Neural crest cell (in vitro differentiated cells): ENCODE results near the gene LAT. TPM values are rescaled to one million over a fixed set of nuclear protein-coding genes. Genes with fewer than 3 reads are reported as not detected.
A peak's percentile ranks its signal among the peaks of the same experiment; 100 is the strongest.

ENCODE experiments used
- DNase-seq: peaks from one replicate; pipeline ENCODE4 v3.0.0; 2021; ENCODE audit warnings: low read depth, mixed read lengths, low spot score
- H3K27ac Mint-ChIP-seq: one replicate; pipeline ENCODE4 v1.8.0; 2021; ENCODE audit warnings: mild to moderate bottlenecking, mixed read lengths; ENCODE audit not compliant: unreplicated experiment
- H3K27me3 Mint-ChIP-seq: 2 replicates; pipeline ENCODE4 v1.8.0; 2021; ENCODE audit warnings: low read depth, mild to moderate bottlenecking, mixed read lengths
- H3K36me3 Mint-ChIP-seq: 2 replicates; pipeline ENCODE4 v1.8.0; 2021; ENCODE audit warnings: low read depth, mild to moderate bottlenecking, mixed read lengths
- H3K4me1 Mint-ChIP-seq: 2 replicates; pipeline ENCODE4 v1.8.0; 2021; ENCODE audit warnings: mixed read lengths
- H3K4me3 Mint-ChIP-seq: one replicate; pipeline ENCODE4 v1.8.0; 2021; ENCODE audit warnings: mild to moderate bottlenecking, mixed read lengths
- H3K9me3 Mint-ChIP-seq: 2 replicates; pipeline ENCODE4 v1.8.0; 2021; ENCODE audit warnings: mixed read lengths
- CTCF ChIP-seq: fragments of 200-600 bp; sonication (generic); conservative IDR thresholded peaks from 2 replicates; pipeline ENCODE4 v1.5.0; 2021; ENCODE audit warnings: antibody characterized with exemption, mild to moderate bottlenecking
- long read RNA-seq: library from polyadenylated mRNA; unstranded; transcript quantifications from one replicate; pipeline ENCODE4 v2.0.0, GENCODE V29; 2020
- total RNA-seq: library from RNA; stranded (reverse); gene quantifications from 2 replicates; pipeline ENCODE4 v1.2.1, GENCODE V29; 2021

The LAT gene
- total RNA-seq = 4.9 and 6.2 TPM in 2 replicates
- long read RNA-seq = 0 reads

GRCh38 chr16:28984619-28985135 lies at the start of gene LAT:
LAT (plus strand) TSS chr16:28985052; CDS start chr16:28985418, 366 bp downstream.
- Mint-ChIP-seq H3K9me3 (no peaks in the 10 kb centered on the region), H3K36me3 (peaks cover 15% of the 10 kb centered on the region), H3K4me1 (no peaks in the 10 kb centered on the region), H3K27ac (no peak within 1 kb of the TSS), H3K4me3 (no peak within 1 kb of the TSS), H3K27me3 (no peaks in the 10 kb centered on the region)
- no peak for TF ChIP-seq CTCF
- no peak for DNase-seq

- no peak for TF ChIP-seq CTCF
- H3K36me3 Mint-ChIP-seq = no peaks in the 10 kb centered on the region
- H3K4me1 Mint-ChIP-seq = no peaks in the 10 kb centered on the region
- peaks cover 4% of the 10 kb centered on the region for H3K9me3 Mint-ChIP-seq
- no peak for DNase-seq
- H3K27me3 Mint-ChIP-seq = peaks cover 8% of the 10 kb centered on the region
- H3K27ac Mint-ChIP-seq = peak overlapping the region; percentile 52
- no peak overlapping the region for H3K4me3 Mint-ChIP-seq
These were observed 49.5 kb upstream of the LAT start for GRCh38 chr16:28935346-28935745.

GRCh38 chr16:28935924-28936783 lies 48.7 kb upstream of the LAT start:
- Mint-ChIP-seq H3K36me3 (no peaks in the 10 kb centered on the region), H3K27me3 (peaks cover 8% of the 10 kb centered on the region), H3K9me3 (peaks cover 4% of the 10 kb centered on the region), H3K4me1 (no peaks in the 10 kb centered on the region), H3K27ac (no peak overlapping the region), H3K4me3 (peak overlapping the region; percentile 3)
- DNase-seq = peak; percentile 27
- no peak for TF ChIP-seq CTCF

GRCh38 chr16:28936784-28937155 lies 48.1 kb upstream of the LAT start:
- no peak overlapping the region for H3K27ac Mint-ChIP-seq
- no peak for DNase-seq
- H3K9me3 Mint-ChIP-seq = peaks cover 4% of the 10 kb centered on the region
- H3K36me3 Mint-ChIP-seq = no peaks in the 10 kb centered on the region
- no peaks in the 10 kb centered on the region for H3K4me1 Mint-ChIP-seq
- no peak overlapping the region for H3K4me3 Mint-ChIP-seq
- H3K27me3 Mint-ChIP-seq = peaks cover 8% of the 10 kb centered on the region
- no peak for TF ChIP-seq CTCF

GRCh38 chr16:28937222-28937876 lies 47.5 kb upstream of the LAT start:
- DNase-seq = no peak
- no peak overlapping the region for H3K27ac Mint-ChIP-seq
- no peaks in the 10 kb centered on the region for H3K4me1 Mint-ChIP-seq
- peaks cover 4% of the 10 kb centered on the region for H3K9me3 Mint-ChIP-seq
- no peaks in the 10 kb centered on the region for H3K36me3 Mint-ChIP-seq
- no peak for TF ChIP-seq CTCF
- H3K4me3 Mint-ChIP-seq = no peak overlapping the region
- peaks cover 8% of the 10 kb centered on the region for H3K27me3 Mint-ChIP-seq
